HG03045 (cell line): ENCODE results near the gene HPF1.
"Not testable (repeated sequence)": the region's sequence is repeated elsewhere in the genome, so short reads cannot be mapped to it uniquely, and the experiment has no call there.

Experiments
- ATAC-seq: cut with Tn5 transposase; IDR thresholded peaks from one replicate; pipeline ENCODE4 v1.9.1; 2021; ENCODE audit warnings: mild to moderate bottlenecking, moderate library complexity; ENCODE audit not compliant: unreplicated experiment

HPF1 gene

GRCh38 chr4:169741569-169741968, 16.2 kb downstream of the HPF1 start:
- no peak for ATAC-seq

GRCh38 chr4:169738604-169739003, 19.1 kb downstream of the HPF1 start:
- ATAC-seq, result not testable (repeated sequence)

- ATAC-seq, result no peak
Observed at GRCh38 chr4:169730564-169730963, 27.2 kb downstream of the HPF1 start.

- no peak for ATAC-seq
Observed at GRCh38 chr4:169727616-169728015, 30.1 kb downstream of the HPF1 start.

GRCh38 chr4:169724260-169724659, 33.5 kb downstream of the HPF1 start:
- ATAC-seq, result no peak

GRCh38 chr4:169723207-169723965, 34.4 kb downstream of the HPF1 start:
- no peak for ATAC-seq

GRCh38 chr4:169720529-169720928, 37.2 kb downstream of the HPF1 start:
- ATAC-seq, result no peak

- no peak for ATAC-seq
Observed at GRCh38 chr4:169716677-169717076, 41.1 kb downstream of the HPF1 start.

- ATAC-seq, result no peak
Observed at GRCh38 chr4:169715826-169716225, 41.9 kb downstream of the HPF1 start.

- ATAC-seq, result no peak
Observed at GRCh38 chr4:169707958-169708643, 49.6 kb downstream of the HPF1 start.

GRCh38 chr4:169698331-169698730, 59.4 kb downstream of the HPF1 start:
- ATAC-seq, result no peak

- no peak for ATAC-seq
Observed at GRCh38 chr4:169690787-169691186, 67.0 kb downstream of the HPF1 start.

- no peak for ATAC-seq
Observed at GRCh38 chr4:169689681-169690080, 68.1 kb downstream of the HPF1 start.

- ATAC-seq, result no peak
Observed at GRCh38 chr4:169682372-169683047, 75.2 kb downstream of the HPF1 start.
